ENCODE data around the gene ITSN2.

GRCh38 chr2:24241528-24241927, 118.8 kb downstream of the ITSN2 start:
- TF ChIP-seq, protein P1, sequence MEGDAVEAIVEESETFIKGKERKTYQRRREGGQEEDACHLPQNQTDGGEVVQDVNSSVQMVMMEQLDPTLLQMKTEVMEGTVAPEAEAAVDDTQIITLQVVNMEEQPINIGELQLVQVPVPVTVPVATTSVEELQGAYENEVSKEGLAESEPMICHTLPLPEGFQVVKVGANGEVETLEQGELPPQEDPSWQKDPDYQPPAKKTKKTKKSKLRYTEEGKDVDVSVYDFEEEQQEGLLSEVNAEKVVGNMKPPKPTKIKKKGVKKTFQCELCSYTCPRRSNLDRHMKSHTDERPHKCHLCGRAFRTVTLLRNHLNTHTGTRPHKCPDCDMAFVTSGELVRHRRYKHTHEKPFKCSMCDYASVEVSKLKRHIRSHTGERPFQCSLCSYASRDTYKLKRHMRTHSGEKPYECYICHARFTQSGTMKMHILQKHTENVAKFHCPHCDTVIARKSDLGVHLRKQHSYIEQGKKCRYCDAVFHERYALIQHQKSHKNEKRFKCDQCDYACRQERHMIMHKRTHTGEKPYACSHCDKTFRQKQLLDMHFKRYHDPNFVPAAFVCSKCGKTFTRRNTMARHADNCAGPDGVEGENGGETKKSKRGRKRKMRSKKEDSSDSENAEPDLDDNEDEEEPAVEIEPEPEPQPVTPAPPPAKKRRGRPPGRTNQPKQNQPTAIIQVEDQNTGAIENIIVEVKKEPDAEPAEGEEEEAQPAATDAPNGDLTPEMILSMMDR (IDR thresholded peaks at IDR 0.05) = no peak
- TF ChIP-seq POLR2AphosphoS5 (IDR thresholded peaks at IDR 0.05) = no peak
- TF ChIP-seq POLR2A (IDR thresholded peaks at IDR 0.05) = no peak
